DLD1 (cell line): ENCODE data around the gene KIF13A.
"Not testable (repeated sequence)": the region's sequence is repeated elsewhere in the genome, so short reads cannot be mapped to it uniquely, and the experiment has no call there.

Source experiments
- in situ Hi-C: cut with HindIII; loops from 2 replicates; pipeline ENCODE4 v1.10.0; 2017; ENCODE audit warnings: low sequenced_read_pairs

Gene KIF13A

GRCh38 chr6:17741507-17741906 is 245.9 kb downstream of the KIF13A start:
- in situ Hi-C loops = no loop called here

GRCh38 chr6:17740559-17741220 is 246.7 kb downstream of the KIF13A start:
- in situ Hi-C loops = no loop called here

GRCh38 chr6:17737704-17738252 is 249.7 kb downstream of the KIF13A start:
- in situ Hi-C loops = no loop called here

- in situ Hi-C loops = not testable (repeated sequence)
Measured at GRCh38 chr6:17735311-17735710, 252.1 kb downstream of the KIF13A start.

GRCh38 chr6:17730078-17730704 is 257.2 kb downstream of the KIF13A start:
- in situ Hi-C loops = no loop called here

- in situ Hi-C loops = no loop called here
Measured at GRCh38 chr6:17729223-17730077, 258.0 kb downstream of the KIF13A start.

- in situ Hi-C loops = no loop called here
Measured at GRCh38 chr6:17728551-17729222, 258.7 kb downstream of the KIF13A start.

GRCh38 chr6:17725083-17725482 is 262.4 kb downstream of the KIF13A start:
- in situ Hi-C loops = no loop called here

- in situ Hi-C loops = no loop called here
Measured at GRCh38 chr6:17724341-17724740, 263.1 kb downstream of the KIF13A start.

- in situ Hi-C loops = no loop called here
Measured at GRCh38 chr6:17721671-17722070, 265.8 kb downstream of the KIF13A start.

GRCh38 chr6:17719323-17720041 is 268.0 kb downstream of the KIF13A start:
- in situ Hi-C loops = no loop called here

- in situ Hi-C loops = no loop called here
Measured at GRCh38 chr6:17716221-17716620, 271.2 kb downstream of the KIF13A start.

GRCh38 chr6:17714879-17715851 is 272.3 kb downstream of the KIF13A start:
- in situ Hi-C loops = no loop called here

GRCh38 chr6:17714177-17714576 is 273.3 kb downstream of the KIF13A start:
- in situ Hi-C loops = no loop called here

GRCh38 chr6:17712576-17712975 is 274.9 kb downstream of the KIF13A start:
- in situ Hi-C loops = no loop called here

- in situ Hi-C loops = no loop called here
Measured at GRCh38 chr6:17710331-17710730, 277.1 kb downstream of the KIF13A start.

GRCh38 chr6:17709476-17709875 is 278.0 kb downstream of the KIF13A start:
- in situ Hi-C loops = no loop called here
